Inflammatory macrophage (primary cell): ENCODE data around the gene ORAI3.
A peak's percentile ranks its signal among the peaks of the same experiment; 100 is the strongest.
"Not testable (repeated sequence)": the region's sequence is repeated elsewhere in the genome, so short reads cannot be mapped to it uniquely, and the experiment has no call there.

Experiments used
- DNase-seq, 2 donors: peaks; one replicate each; pipeline ENCODE4 v3.0.0-alpha.2; 2020 to 2022

The ORAI3 gene

GRCh38 chr16:30924076-30924912 is 24.6 kb upstream of the ORAI3 start:
- no peak for DNase-seq

GRCh38 chr16:30924913-30925631 is 23.8 kb upstream of the ORAI3 start:
- DNase-seq, result no peak

- DNase-seq, result no peak
Measured at GRCh38 chr16:30925632-30925987, 23.3 kb upstream of the ORAI3 start.

GRCh38 chr16:30925995-30926811 is 22.7 kb upstream of the ORAI3 start:
- no peak for DNase-seq

- no peak for DNase-seq
Measured at GRCh38 chr16:30926937-30927788, 21.7 kb upstream of the ORAI3 start.

- peak; percentile 33 to 44 for DNase-seq
Measured at GRCh38 chr16:30927789-30928378, 21.0 kb upstream of the ORAI3 start.

- no peak for DNase-seq
Measured at GRCh38 chr16:30928390-30928789, 20.5 kb upstream of the ORAI3 start.

- no peak for DNase-seq
Measured at GRCh38 chr16:30929167-30929566, 19.7 kb upstream of the ORAI3 start.

- DNase-seq, result no peak
Measured at GRCh38 chr16:30930160-30930571, 18.7 kb upstream of the ORAI3 start.

- no peak for DNase-seq
Measured at GRCh38 chr16:30931068-30931650, 17.7 kb upstream of the ORAI3 start.

GRCh38 chr16:30934827-30935557 is 13.9 kb upstream of the ORAI3 start:
- peak; percentile 82 to 86 for DNase-seq

- peak; percentile 18 to 24 for DNase-seq
Measured at GRCh38 chr16:30937692-30938091, 11.2 kb upstream of the ORAI3 start.

GRCh38 chr16:30939571-30939970 is 9.3 kb upstream of the ORAI3 start:
- DNase-seq, result not testable (repeated sequence)

GRCh38 chr16:30941600-30942425 is 7.1 kb upstream of the ORAI3 start:
- DNase-seq, result peak; percentile 77 to 82

GRCh38 chr16:30942426-30942806 is 6.5 kb upstream of the ORAI3 start:
- no peak for DNase-seq

GRCh38 chr16:30944352-30944751 is 4.5 kb upstream of the ORAI3 start:
- no peak for DNase-seq

- no peak for DNase-seq
Measured at GRCh38 chr16:30946671-30947540, 2.0 kb upstream of the ORAI3 start.

- no peak for DNase-seq
Measured at GRCh38 chr16:30947541-30947858, 1.4 kb upstream of the ORAI3 start.
